ENCODE results near the gene CCNY.
"Not testable (repeated sequence)": the region's sequence is repeated elsewhere in the genome, so short reads cannot be mapped to it uniquely, and the experiment has no call there.

CCNY gene

GRCh38 chr10:35412003-35412723, 75.9 kb downstream of the CCNY start:
- DNase-seq, result no peak

- DNase-seq, result no peak
Observed at GRCh38 chr10:35412900-35413491, 76.7 kb downstream of the CCNY start.

- no peak for DNase-seq
Observed at GRCh38 chr10:35413985-35414861, 77.9 kb downstream of the CCNY start.

GRCh38 chr10:35415505-35415904, 79.2 kb downstream of the CCNY start:
- DNase-seq, result no peak

- peak; percentile 5 for DNase-seq
Observed at GRCh38 chr10:35416619-35417312, 80.5 kb downstream of the CCNY start.

- no peak for DNase-seq
Observed at GRCh38 chr10:35417313-35417625, 81.0 kb downstream of the CCNY start.

GRCh38 chr10:35417795-35418194, 81.5 kb downstream of the CCNY start:
- no peak for DNase-seq

GRCh38 chr10:35418580-35418979, 82.3 kb downstream of the CCNY start:
- not testable (repeated sequence) for DNase-seq

GRCh38 chr10:35420044-35420443, 83.7 kb downstream of the CCNY start:
- no peak for DNase-seq

- no peak for DNase-seq
Observed at GRCh38 chr10:35420827-35421552, 84.7 kb downstream of the CCNY start.

GRCh38 chr10:35421553-35422178, 85.4 kb downstream of the CCNY start:
- DNase-seq, result no peak

- no peak for DNase-seq
Observed at GRCh38 chr10:35422228-35422627, 85.9 kb downstream of the CCNY start.

GRCh38 chr10:35423505-35424306, 87.4 kb downstream of the CCNY start:
- no peak for DNase-seq

GRCh38 chr10:35424680-35425285, 88.5 kb downstream of the CCNY start:
- no peak for DNase-seq

GRCh38 chr10:35425595-35425994, 89.3 kb downstream of the CCNY start:
- no peak for DNase-seq

GRCh38 chr10:35426657-35427056, 90.3 kb downstream of the CCNY start:
- no peak for DNase-seq

GRCh38 chr10:35427543-35427942, 91.2 kb downstream of the CCNY start:
- no peak for DNase-seq

GRCh38 chr10:35428521-35428920, 92.2 kb downstream of the CCNY start:
- no peak for DNase-seq

GRCh38 chr10:35432781-35433338, 96.6 kb downstream of the CCNY start:
- no peak for DNase-seq

GRCh38 chr10:35433851-35434426, 97.6 kb downstream of the CCNY start:
- no peak for DNase-seq

Data from NCI-H510A treated with DMSO at 0.1 percent for 48 hours (cell line).